ENCODE results near the gene TNFAIP8.
"Not testable (repeated sequence)": the region's sequence is repeated elsewhere in the genome, so short reads cannot be mapped to it uniquely, and the experiment has no call there.

TNFAIP8 gene

GRCh38 chr5:119398727-119399466 is 43.1 kb downstream of the TNFAIP8 start:
- DNase-seq: no peak

- DNase-seq: no peak
Measured at GRCh38 chr5:119400245-119400644, 44.4 kb downstream of the TNFAIP8 start.

- DNase-seq: no peak
Measured at GRCh38 chr5:119402081-119402480, 46.3 kb downstream of the TNFAIP8 start.

- no peak for DNase-seq
Measured at GRCh38 chr5:119402555-119402954, 46.7 kb downstream of the TNFAIP8 start.

GRCh38 chr5:119404033-119404432 is 48.2 kb downstream of the TNFAIP8 start:
- DNase-seq: no peak

- DNase-seq: no peak
Measured at GRCh38 chr5:119405419-119405818, 49.6 kb downstream of the TNFAIP8 start.

GRCh38 chr5:119406551-119407110 is 50.8 kb downstream of the TNFAIP8 start:
- DNase-seq: no peak

- no peak for DNase-seq
Measured at GRCh38 chr5:119409235-119409815, 53.5 kb downstream of the TNFAIP8 start.

- DNase-seq: no peak
Measured at GRCh38 chr5:119410448-119411159, 54.8 kb downstream of the TNFAIP8 start.

GRCh38 chr5:119411361-119412278 is 55.8 kb downstream of the TNFAIP8 start:
- no peak for DNase-seq

- DNase-seq: no peak
Measured at GRCh38 chr5:119412279-119413227, 56.7 kb downstream of the TNFAIP8 start.

GRCh38 chr5:119414124-119414734 is 58.4 kb downstream of the TNFAIP8 start:
- DNase-seq: not testable (repeated sequence)

- no peak for DNase-seq
Measured at GRCh38 chr5:119417891-119418605, 62.2 kb downstream of the TNFAIP8 start.

GRCh38 chr5:119418606-119419100 is 62.8 kb downstream of the TNFAIP8 start:
- DNase-seq: no peak

- DNase-seq: no peak
Measured at GRCh38 chr5:119420169-119420568, 64.3 kb downstream of the TNFAIP8 start.

- DNase-seq: no peak
Measured at GRCh38 chr5:119426057-119426456, 70.2 kb downstream of the TNFAIP8 start.

GRCh38 chr5:119427060-119427459 is 71.2 kb downstream of the TNFAIP8 start:
- DNase-seq: no peak

GRCh38 chr5:119427596-119427995 is 71.8 kb downstream of the TNFAIP8 start:
- DNase-seq: not testable (repeated sequence)

GRCh38 chr5:119428166-119428565 is 72.3 kb downstream of the TNFAIP8 start:
- DNase-seq: not testable (repeated sequence)

GRCh38 chr5:119428574-119428973 is 72.8 kb downstream of the TNFAIP8 start:
- DNase-seq: not testable (repeated sequence)
